HG03060 (cell line): ENCODE data around the gene PPID.
"Not testable (repeated sequence)": the region's sequence is repeated elsewhere in the genome, so short reads cannot be mapped to it uniquely, and the experiment has no call there.

ENCODE experiments used
- ATAC-seq: cut with Tn5 transposase; IDR thresholded peaks from one replicate; pipeline ENCODE4 v1.9.1; 2021; ENCODE audit warnings: low read depth, moderate number of reproducible peaks; ENCODE audit not compliant: unreplicated experiment

Gene PPID

GRCh38 chr4:158670975-158671664 is 52.1 kb downstream of the PPID start:
- no peak for ATAC-seq

GRCh38 chr4:158669310-158669709 is 53.9 kb downstream of the PPID start:
- ATAC-seq = no peak

- no peak for ATAC-seq
Measured at GRCh38 chr4:158667651-158668198, 55.5 kb downstream of the PPID start.

- no peak for ATAC-seq
Measured at GRCh38 chr4:158666892-158667291, 56.3 kb downstream of the PPID start.

- no peak for ATAC-seq
Measured at GRCh38 chr4:158664806-158665205, 58.4 kb downstream of the PPID start.

DNA sequence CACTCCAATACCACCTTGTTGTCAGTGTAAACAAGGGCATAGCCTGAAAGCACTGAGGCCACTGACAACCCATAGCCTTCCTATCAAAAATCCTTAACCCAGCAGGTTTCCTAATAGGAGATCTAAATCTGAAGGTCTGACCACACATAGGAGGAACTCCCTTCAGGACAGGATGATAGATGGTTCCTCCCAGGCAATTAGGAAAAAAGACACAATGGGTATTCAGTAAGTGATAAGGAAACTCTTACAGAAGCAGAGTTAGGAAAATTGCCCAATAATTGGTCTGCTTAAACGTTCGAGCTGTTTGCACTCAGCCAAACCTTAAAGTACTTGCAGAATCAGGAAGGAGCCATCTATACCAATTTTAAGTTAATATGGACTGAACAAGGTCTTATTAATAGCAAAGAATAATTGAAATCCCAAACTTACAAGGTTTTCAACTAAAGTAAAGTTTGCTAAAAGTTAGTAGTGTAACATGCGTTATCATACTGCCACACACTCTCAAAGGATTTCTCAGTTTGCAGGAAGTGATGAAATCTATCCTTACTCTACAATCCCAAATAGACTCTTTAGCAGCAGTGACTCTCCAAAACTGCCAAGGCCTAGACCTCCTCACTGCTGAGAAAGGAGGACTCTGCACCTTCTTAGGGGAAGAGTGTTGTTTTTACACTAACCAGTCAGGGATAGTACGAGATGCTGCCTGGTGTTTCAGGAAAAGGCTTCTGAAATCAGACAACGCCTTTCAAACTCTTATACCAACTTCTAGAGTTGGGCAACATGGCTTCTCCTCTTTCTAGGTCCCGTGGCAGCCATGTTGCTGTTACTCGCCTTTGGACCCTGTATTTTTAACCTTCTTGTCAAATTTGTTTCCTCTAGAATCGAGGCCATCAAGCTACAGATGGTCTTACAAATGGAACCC is 59.2 kb downstream of the PPID start:
- ATAC-seq = not testable (repeated sequence)

DNA sequence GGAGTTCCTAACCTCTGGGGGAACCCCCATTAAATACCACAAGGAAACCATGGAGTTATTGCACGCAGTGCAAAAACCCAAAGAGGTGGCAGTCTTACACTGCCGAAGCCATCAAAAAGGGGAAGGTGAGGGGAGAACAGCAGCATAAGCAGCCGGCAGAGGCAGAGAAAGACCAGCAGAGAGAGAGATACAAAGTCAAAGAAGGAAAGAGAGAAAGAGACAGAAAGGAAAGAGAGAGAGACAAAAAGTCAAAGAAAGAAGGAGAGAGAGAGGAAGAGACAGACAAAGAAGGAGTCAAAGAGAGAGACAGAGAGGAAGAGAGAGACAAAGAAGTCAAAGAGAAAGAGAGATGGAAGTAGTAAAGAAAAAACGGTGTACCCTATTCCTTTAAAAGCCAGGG is 59.9 kb downstream of the PPID start:
- ATAC-seq = not testable (repeated sequence)
